Measurements from ENCODE around the gene TGM5. TPM values are rescaled to one million over a fixed set of nuclear protein-coding genes. Genes with fewer than 3 reads are reported as not detected.

TGM5 gene
- total RNA-seq, 4 donors from 2014 or later = 0.28 to 5.0 (median 0.94) TPM; not detected in 1

GRCh38 chr15:43219929-43220928, 46.5 kb downstream of the TGM5 start:
- DNase-seq (ENCODE audit: low spot score) (no peak), ATAC-seq (ENCODE audit: low FRiP score) (no peak)
- no peak for TF ChIP-seq CTCF (IDR thresholded peaks at IDR 0.05)

- no peak for TF ChIP-seq CTCF (IDR thresholded peaks at IDR 0.05)
- no peak for DNase-seq (ENCODE audit: low spot score)
- ATAC-seq (ENCODE audit: low FRiP score) = no peak
These were observed 47.6 kb downstream of the TGM5 start for GRCh38 chr15:43218908-43219706.

GRCh38 chr15:43215961-43216360, 50.8 kb downstream of the TGM5 start:
- ATAC-seq (ENCODE audit: low FRiP score) (no peak), DNase-seq (ENCODE audit: low spot score) (no peak)
- no peak for TF ChIP-seq CTCF (IDR thresholded peaks at IDR 0.05)

- no peak for TF ChIP-seq CTCF (IDR thresholded peaks at IDR 0.05)
- no peak for ATAC-seq (ENCODE audit: low FRiP score)
- no peak for DNase-seq (ENCODE audit: low spot score)
These were observed 52.0 kb downstream of the TGM5 start for GRCh38 chr15:43214592-43215295.

GRCh38 chr15:43214169-43214568, 52.6 kb downstream of the TGM5 start:
- no peak for DNase-seq (ENCODE audit: low spot score)
- ATAC-seq (ENCODE audit: low FRiP score) = no peak
- TF ChIP-seq CTCF (IDR thresholded peaks at IDR 0.05) = no peak

- no peak for ATAC-seq (ENCODE audit: low FRiP score)
- TF ChIP-seq CTCF (IDR thresholded peaks at IDR 0.05) = no peak
- no peak for DNase-seq (ENCODE audit: low spot score)
These were observed 53.3 kb downstream of the TGM5 start for GRCh38 chr15:43213466-43213865.
